Thoracic aorta (tissue), 2 donors: ENCODE data around the gene NAPG. TPM values are rescaled to one million over a fixed set of nuclear protein-coding genes. Genes with fewer than 3 reads are reported as not detected.
"Not testable (repeated sequence)": the region's sequence is repeated elsewhere in the genome, so short reads cannot be mapped to it uniquely, and the experiment has no call there.

Experiments
- ATAC-seq: fragments of 150-250 bp; one replicate; pipeline ENCODE4 v1.8.0; 2017; ENCODE audit warnings: low read depth; ENCODE audit not compliant: insufficient number of reproducible peaks, low FRiP score
- DNase-seq: peaks from one replicate; pipeline ENCODE4 v3.0.0-alpha.2; 2020; ENCODE audit warnings: low spot score
- H3K27ac ChIP-seq, 2 donors: fragments of 200-600 bp; sonication (generic); 1 replicate in 1 of 2; 2 replicates in 1 of 2; pipeline ENCODE4 v1.5.1; 2016; ENCODE audit warnings: mild to moderate bottlenecking in 2 of 2, moderate library complexity in 2 of 2
- H3K27me3 ChIP-seq: fragments of 200-600 bp; sonication (generic); replicated peaks from 2 replicates; pipeline ENCODE4 v1.6.0; 2016; ENCODE audit warnings: mild to moderate bottlenecking; ENCODE audit not compliant: insufficient read depth
- H3K36me3 ChIP-seq: fragments of 200-600 bp; sonication (generic); one replicate; pipeline ENCODE4 v1.5.1; 2016
- H3K4me1 ChIP-seq, 2 donors: fragments of 200-600 bp; sonication (generic); 1 replicate in 1 of 2; 2 replicates in 1 of 2; pipeline versions ENCODE4 v1.5.1 to v1.6.0; 2016; ENCODE audit warnings: low read depth in 2 of 2, mild to moderate bottlenecking in 1 of 2; ENCODE audit not compliant: control insufficient read depth in 1 of 2
- H3K4me3 ChIP-seq: fragments of 200-600 bp; sonication (generic); 2 replicates; pipeline ENCODE4 v1.5.1; 2016; ENCODE audit warnings: mild to moderate bottlenecking
- H3K9me3 ChIP-seq: fragments of 200-600 bp; sonication (generic); 2 replicates; pipeline ENCODE4 v1.5.1; 2016
- total RNA-seq, 2 donors: library from RNA; depleted of rRNA; stranded (reverse); fragments of >200 nt; gene quantifications; one replicate each; pipeline versions ENCODE4 v1.1.0 to v1.2.3, GENCODE V29; 2016
- TF ChIP-seq, protein P1 (sequence below): fragments of 200-600 bp; sonication (generic); IDR thresholded peaks from one replicate; pipeline ENCODE4 v1.5.1; 2019; ENCODE audit warnings: antibody characterized with exemption

Gene NAPG
- total RNA-seq, 2 donors from 2014 or later = 30.1 to 47.8 TPM

DNA sequence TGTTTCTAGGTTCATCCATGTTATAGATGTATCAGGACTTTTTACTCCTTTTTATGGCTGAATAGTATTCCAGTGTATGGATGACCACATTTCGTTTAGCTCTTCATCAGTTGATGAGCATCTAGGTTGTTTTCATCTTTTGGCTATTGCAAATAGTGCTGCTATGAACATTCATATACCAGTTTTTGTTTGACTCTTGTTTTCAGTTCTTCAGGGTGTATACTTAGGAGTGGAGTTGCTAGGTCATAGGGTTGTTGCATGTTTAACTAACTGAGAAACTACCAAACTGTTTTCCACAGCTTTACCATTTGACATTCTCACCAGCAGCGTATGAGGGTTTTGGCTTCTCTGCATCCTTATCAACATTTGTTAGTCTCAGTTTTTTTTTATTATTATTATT, 25.8 kb upstream of the NAPG start:
- TF ChIP-seq, protein P1, sequence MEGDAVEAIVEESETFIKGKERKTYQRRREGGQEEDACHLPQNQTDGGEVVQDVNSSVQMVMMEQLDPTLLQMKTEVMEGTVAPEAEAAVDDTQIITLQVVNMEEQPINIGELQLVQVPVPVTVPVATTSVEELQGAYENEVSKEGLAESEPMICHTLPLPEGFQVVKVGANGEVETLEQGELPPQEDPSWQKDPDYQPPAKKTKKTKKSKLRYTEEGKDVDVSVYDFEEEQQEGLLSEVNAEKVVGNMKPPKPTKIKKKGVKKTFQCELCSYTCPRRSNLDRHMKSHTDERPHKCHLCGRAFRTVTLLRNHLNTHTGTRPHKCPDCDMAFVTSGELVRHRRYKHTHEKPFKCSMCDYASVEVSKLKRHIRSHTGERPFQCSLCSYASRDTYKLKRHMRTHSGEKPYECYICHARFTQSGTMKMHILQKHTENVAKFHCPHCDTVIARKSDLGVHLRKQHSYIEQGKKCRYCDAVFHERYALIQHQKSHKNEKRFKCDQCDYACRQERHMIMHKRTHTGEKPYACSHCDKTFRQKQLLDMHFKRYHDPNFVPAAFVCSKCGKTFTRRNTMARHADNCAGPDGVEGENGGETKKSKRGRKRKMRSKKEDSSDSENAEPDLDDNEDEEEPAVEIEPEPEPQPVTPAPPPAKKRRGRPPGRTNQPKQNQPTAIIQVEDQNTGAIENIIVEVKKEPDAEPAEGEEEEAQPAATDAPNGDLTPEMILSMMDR = no peak
- no peak for DNase-seq

DNA sequence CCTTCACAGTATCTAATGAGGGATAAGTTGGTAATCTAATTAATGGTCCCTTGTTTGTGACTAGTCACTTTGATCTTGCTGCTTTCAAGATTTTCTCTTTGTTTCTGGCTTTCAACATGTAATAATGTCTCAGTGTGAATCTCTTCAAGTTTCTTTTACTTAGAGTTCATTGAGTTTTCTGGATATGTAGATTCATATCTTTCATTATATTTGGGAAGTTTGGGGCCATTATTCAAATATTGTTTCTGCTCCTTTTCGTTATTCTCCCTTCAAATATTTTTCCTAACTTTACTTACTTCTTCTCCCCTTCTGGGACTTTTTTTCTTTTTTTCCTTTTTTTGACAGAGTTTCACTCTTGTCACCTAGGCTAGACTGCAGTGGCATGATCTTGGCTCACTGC, 21.1 kb upstream of the NAPG start:
- TF ChIP-seq, protein P1 = no peak
- ATAC-seq (no peak), DNase-seq (no peak)
- no peaks in the 10 kb centered on the region for H3K4me1 ChIP-seq
- H3K36me3 ChIP-seq = no peaks in the 10 kb centered on the region
- no peaks in the 10 kb centered on the region for H3K27me3 ChIP-seq
- H3K4me3 ChIP-seq = no peak overlapping the region
- peaks cover 17% of the 10 kb centered on the region for H3K9me3 ChIP-seq
- no peak overlapping the region for H3K27ac ChIP-seq

More for the DNA sequence above, 25.8 kb upstream of the NAPG start:
- no peaks in the 10 kb centered on the region for H3K4me1 ChIP-seq
- H3K36me3 ChIP-seq = no peaks in the 10 kb centered on the region
- no peaks in the 10 kb centered on the region for H3K27me3 ChIP-seq
- ATAC-seq = no peak
- H3K9me3 ChIP-seq = peaks cover 7% of the 10 kb centered on the region
- no peak overlapping the region for H3K27ac ChIP-seq
- no peak overlapping the region for H3K4me3 ChIP-seq

DNA sequence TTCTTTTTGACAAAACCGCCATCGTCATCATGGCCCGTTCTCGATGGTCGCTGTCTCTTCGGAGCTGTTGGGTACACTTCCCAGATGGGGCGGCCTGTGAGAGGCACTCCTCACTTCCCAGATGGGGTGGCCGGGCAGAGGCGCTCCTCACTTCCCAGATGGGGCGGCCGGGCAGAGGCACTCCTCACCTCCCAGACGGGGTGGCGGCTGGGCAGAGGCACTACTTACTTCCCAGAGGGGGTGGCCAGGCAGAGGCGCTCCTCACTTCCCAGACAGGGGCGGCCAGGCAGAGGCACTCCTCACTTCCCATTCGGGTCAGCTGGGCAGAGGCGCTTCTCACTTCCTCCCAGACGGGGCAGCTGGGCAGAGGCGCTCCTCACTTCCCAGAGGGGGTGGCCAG, 19.9 kb upstream of the NAPG start:
- not testable (repeated sequence) for H3K27ac ChIP-seq, H3K4me3 ChIP-seq, H3K36me3 ChIP-seq, ATAC-seq, H3K4me1 ChIP-seq, DNase-seq, H3K27me3 ChIP-seq
- H3K9me3 ChIP-seq = peaks cover 17% of the 10 kb centered on the region

DNA sequence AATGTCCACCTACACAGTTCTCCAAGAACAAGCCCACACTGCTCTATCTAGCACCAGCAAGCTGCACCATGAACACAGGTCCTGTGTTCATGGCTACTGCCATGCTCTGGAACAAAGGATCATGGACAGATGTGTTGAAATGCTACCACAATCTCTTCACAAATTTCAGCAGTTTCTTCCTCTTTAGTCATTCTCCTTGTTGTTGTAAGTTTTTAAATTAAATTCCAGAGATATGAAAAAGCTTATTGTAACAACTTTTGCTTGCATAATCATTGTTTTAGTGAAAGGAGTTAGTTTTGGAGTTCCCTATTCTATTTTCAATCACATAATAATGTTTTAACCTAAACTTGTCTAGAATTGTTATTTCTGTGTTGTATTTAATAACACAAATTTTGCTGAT, 17.2 kb upstream of the NAPG start:
- Histone ChIP-seq H3K4me3 (no peak overlapping the region), H3K9me3 (peaks cover 17% of the 10 kb centered on the region), H3K4me1 (peaks cover 0 to 7% of the 10 kb centered on the region in 2 donors), H3K27me3 (no peaks in the 10 kb centered on the region), H3K27ac (no peak overlapping the region), H3K36me3 (no peaks in the 10 kb centered on the region)
- DNase-seq (no peak), ATAC-seq (no peak)
- TF ChIP-seq, protein P1 = no peak

DNA sequence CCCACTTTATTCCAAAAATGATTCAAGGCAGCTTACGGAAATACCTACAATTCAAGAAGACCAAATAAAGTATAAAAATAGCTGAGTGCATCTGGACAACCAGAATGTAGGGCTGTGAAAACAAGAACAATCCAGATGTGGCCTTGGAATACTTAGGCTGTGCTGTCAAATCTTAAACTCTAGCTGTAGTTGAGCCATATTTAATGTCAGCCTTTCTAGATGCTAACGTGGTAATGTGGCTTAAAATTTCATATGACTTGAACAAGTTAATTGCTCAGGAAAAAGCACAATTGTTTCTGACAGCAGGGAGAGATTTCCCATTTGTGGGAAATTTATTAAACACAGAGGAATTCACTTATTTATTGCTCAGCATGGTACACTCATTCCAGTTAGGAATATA, 14.6 kb upstream of the NAPG start:
- no peak overlapping the region for H3K27ac ChIP-seq
- no peaks in the 10 kb centered on the region for H3K36me3 ChIP-seq
- peaks cover 10% of the 10 kb centered on the region for H3K9me3 ChIP-seq
- no peak overlapping the region for H3K4me3 ChIP-seq
- ATAC-seq = no peak
- peaks cover 0 to 30% of the 10 kb centered on the region in 2 donors for H3K4me1 ChIP-seq
- H3K27me3 ChIP-seq = no peaks in the 10 kb centered on the region
- TF ChIP-seq, protein P1 = no peak
- no peak for DNase-seq

DNA sequence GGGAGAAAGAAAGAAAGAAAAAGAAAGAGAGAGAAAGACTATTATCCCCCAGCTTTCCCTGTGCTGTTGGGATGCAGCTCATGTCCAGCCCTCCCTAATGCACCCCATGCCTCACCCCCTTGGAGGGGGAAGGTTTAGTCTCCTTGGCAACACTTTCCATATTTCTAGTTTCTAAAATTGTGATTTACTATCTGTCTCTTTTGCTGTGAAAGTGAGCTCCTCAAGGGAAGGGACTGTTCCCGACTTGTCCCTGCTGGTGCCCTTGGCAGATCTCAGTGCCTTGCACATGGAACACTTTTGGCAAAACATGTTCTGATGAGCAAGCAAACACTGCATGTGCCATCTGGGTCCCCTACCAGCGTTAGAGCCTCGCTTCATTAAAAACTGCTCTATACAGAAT, 11.7 kb upstream of the NAPG start:
- Histone ChIP-seq H3K36me3 (no peaks in the 10 kb centered on the region), H3K4me1 (peaks cover 12 to 51% of the 10 kb centered on the region in 2 donors), H3K9me3 (no peaks in the 10 kb centered on the region), H3K27me3 (no peaks in the 10 kb centered on the region), H3K4me3 (no peak overlapping the region), H3K27ac (peak overlapping the region in 1 of 2 donors; percentile 36)
- TF ChIP-seq, protein P1 = no peak
- DNase-seq (no peak), ATAC-seq (no peak)
